SK-N-SH treated with all-trans-retinoic acid at 6 μM for 48 hours (cell line): ENCODE measurements around the gene FAM117A.

Source experiments
- ATAC-seq: fragments of 200-7000 bp; cut with Tn5 transposase; 3 replicates; pipeline ENCODE4 v1.9.1; 2020; ENCODE audit warnings: mild to moderate bottlenecking, moderate library complexity
- BACH2 ChIP-seq: fragments of 250-450 bp; sonication (Bioruptor Pico); IDR thresholded peaks from 2 replicates; pipeline ENCODE4 v1.9.0; 2021; ENCODE audit warnings: mild to moderate bottlenecking, borderline replicate concordance
- CSDC2 ChIP-seq: fragments of 250-450 bp; sonication (Bioruptor Pico); IDR thresholded peaks from 2 replicates; pipeline ENCODE4 v1.5.0; 2020; ENCODE audit warnings: mild to moderate bottlenecking, moderate library complexity
- CSRNP3 ChIP-seq: fragments of 250-450 bp; sonication (Bioruptor Pico); IDR thresholded peaks from 2 replicates; pipeline ENCODE4 v1.5.1; 2021; ENCODE audit warnings: mild to moderate bottlenecking, moderate library complexity
- ESRRG ChIP-seq: fragments of 250-450 bp; sonication (Bioruptor Pico); IDR thresholded peaks from 2 replicates; pipeline ENCODE4 v1.6.1; 2021; ENCODE audit warnings: mild to moderate bottlenecking
- GLIS3 ChIP-seq: fragments of 250-450 bp; sonication (Bioruptor Pico); IDR thresholded peaks from 2 replicates; pipeline ENCODE4 v1.5.0; 2020; ENCODE audit warnings: mild to moderate bottlenecking, moderate library complexity
- ISL1 ChIP-seq: fragments of 250-450 bp; sonication (Bioruptor Pico); IDR thresholded peaks from 2 replicates; pipeline ENCODE4 v2.1.2; 2022; ENCODE audit warnings: mild to moderate bottlenecking, moderate library complexity
- OSR1 ChIP-seq: fragments of 250-450 bp; sonication (Bioruptor Pico); IDR thresholded peaks from 2 replicates; pipeline ENCODE4 v1.8.0; 2022; ENCODE audit warnings: moderate library complexity, mild to moderate bottlenecking, inconsistent platforms
- PPARA ChIP-seq: fragments of 250-450 bp; sonication (Bioruptor Pico); IDR thresholded peaks from 2 replicates; pipeline ENCODE4 v1.5.0; 2020; ENCODE audit warnings: mild to moderate bottlenecking, borderline replicate concordance
- RARB ChIP-seq: fragments of 250-450 bp; sonication (Bioruptor Pico); IDR thresholded peaks from 2 replicates; pipeline ENCODE4 v1.8.0; 2021; ENCODE audit warnings: mild to moderate bottlenecking, moderate library complexity
- TOX ChIP-seq: fragments of 250-450 bp; sonication (Bioruptor Pico); IDR thresholded peaks from 2 replicates; pipeline ENCODE4 v1.8.0; 2021; ENCODE audit warnings: mild to moderate bottlenecking, moderate library complexity, borderline replicate concordance
- ZC3H10 ChIP-seq: fragments of 250-450 bp; sonication (Bioruptor Pico); IDR thresholded peaks from 2 replicates; pipeline ENCODE4 v1.5.1; 2021; ENCODE audit warnings: mild to moderate bottlenecking, moderate library complexity
- ZFP3 ChIP-seq: fragments of 250-450 bp; sonication (Bioruptor Pico); IDR thresholded peaks from 2 replicates; pipeline ENCODE4 v1.5.0; 2020; ENCODE audit warnings: mild to moderate bottlenecking, moderate library complexity
- ZFP30 ChIP-seq: fragments of 450-650 bp; formaldehyde crosslinking; IDR thresholded peaks from 2 replicates; pipeline ENCODE4 v1.5.0; 2022; ENCODE audit warnings: mild to moderate bottlenecking, moderate library complexity
- ZNF565 ChIP-seq: fragments of 450-650 bp; formaldehyde crosslinking; conservative IDR thresholded peaks from 2 replicates; pipeline ENCODE4 v1.5.0; 2020; ENCODE audit warnings: low read depth, mild to moderate bottlenecking, moderate library complexity
- ZNF70 ChIP-seq: fragments of 450-650 bp; formaldehyde crosslinking; IDR thresholded peaks from 2 replicates; pipeline ENCODE4 v1.5.0; 2020; ENCODE audit warnings: mild to moderate bottlenecking, moderate library complexity
- ZNF8 ChIP-seq: fragments of 450-650 bp; formaldehyde crosslinking; IDR thresholded peaks from 2 replicates; pipeline ENCODE4 v1.5.0; 2020; ENCODE audit warnings: mild to moderate bottlenecking, moderate library complexity
- TF ChIP-seq, protein P1 (sequence below): fragments of 250-450 bp; sonication (Bioruptor Pico); IDR thresholded peaks from 2 replicates; pipeline ENCODE4 v1.8.0; 2020; ENCODE audit warnings: mild to moderate bottlenecking, moderate library complexity, borderline replicate concordance
- TF ChIP-seq, protein P2 (sequence below): fragments of 250-450 bp; sonication (Bioruptor Pico); IDR thresholded peaks from 2 replicates; pipeline ENCODE4 v1.5.1; 2020; ENCODE audit warnings: low read depth, mild to moderate bottlenecking, moderate library complexity
- TF ChIP-seq, protein P3 (sequence below): fragments of 250-450 bp; sonication (Bioruptor Pico); IDR thresholded peaks from 2 replicates; pipeline ENCODE4 v1.5.0; 2020; ENCODE audit warnings: mild to moderate bottlenecking, moderate library complexity
- TF ChIP-seq, protein P4 (sequence below): fragments of 250-450 bp; sonication (Bioruptor Pico); IDR thresholded peaks from 2 replicates; pipeline ENCODE4 v1.8.0; 2021; ENCODE audit warnings: low read depth, mild to moderate bottlenecking, moderate library complexity, borderline replicate concordance

Gene FAM117A

DNA sequence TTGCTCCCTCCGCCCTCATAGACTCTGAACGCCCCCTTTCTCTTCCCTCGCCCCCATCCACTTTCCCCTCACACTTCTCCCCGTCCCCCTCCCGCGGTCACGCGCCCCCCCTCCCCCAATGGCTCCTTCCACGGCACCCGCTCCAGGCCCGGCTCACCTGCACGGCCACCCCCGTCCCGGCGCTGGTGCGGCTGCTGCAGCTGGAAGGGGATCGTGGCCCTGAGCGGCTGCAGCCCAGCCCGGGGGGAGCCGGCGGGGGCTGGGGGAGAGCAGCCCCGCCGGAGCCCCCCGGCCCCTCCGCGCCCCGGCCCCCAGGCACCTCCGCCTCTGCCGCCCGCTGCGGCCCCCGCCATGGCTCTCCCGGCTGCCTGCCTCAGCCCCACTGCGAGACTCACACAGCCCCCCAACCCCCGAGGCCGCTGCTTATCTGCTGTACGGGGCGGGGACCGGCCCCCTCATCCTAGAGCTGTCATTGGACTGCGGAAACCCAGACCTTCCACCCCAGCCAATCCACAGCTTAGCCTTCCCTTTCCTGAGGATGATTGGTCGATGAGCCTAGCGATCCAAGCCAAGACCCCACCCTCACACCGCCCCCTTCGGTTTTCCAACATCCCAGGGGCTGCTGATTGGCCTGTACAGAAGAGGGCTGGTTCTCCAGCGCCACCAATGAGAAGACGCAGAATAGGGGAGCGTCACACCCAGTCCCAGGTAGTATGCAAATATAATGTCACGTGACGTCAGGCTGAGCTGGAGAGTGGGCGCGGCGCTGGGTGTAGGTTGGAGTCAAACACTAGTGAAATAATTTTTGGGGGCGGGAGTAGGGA, at the start of gene FAM117A:
Gene FAM117A (minus strand): TSS at position 397 of the 824 bp plus-strand sequence. CDS start 44 bp downstream, at position 353.
- peak; percentile 98 for ATAC-seq
- TF ChIP-seq BACH2 (CRISPR knock-in tag) = no peak

GRCh38 chr17:49809056-49809455, 45.1 kb upstream of the FAM117A start:
- no peak for ATAC-seq
- no peak for TF ChIP-seq ZNF70 (CRISPR knock-in tag)
- no peak for TF ChIP-seq PPARA (CRISPR knock-in tag)
- TF ChIP-seq OSR1 (CRISPR knock-in tag) = no peak
- TF ChIP-seq ESRRG (CRISPR knock-in tag) = no peak
- TF ChIP-seq ZFP3 = no peak
- no peak for TF ChIP-seq GLIS3 (CRISPR knock-in tag)
- no peak for TF ChIP-seq ZNF8 (CRISPR knock-in tag)
- no peak for TF ChIP-seq BACH2 (CRISPR knock-in tag)
- TF ChIP-seq CSDC2 (CRISPR knock-in tag) = no peak
- no peak for TF ChIP-seq RARB (CRISPR knock-in tag)
- TF ChIP-seq, protein P1, sequence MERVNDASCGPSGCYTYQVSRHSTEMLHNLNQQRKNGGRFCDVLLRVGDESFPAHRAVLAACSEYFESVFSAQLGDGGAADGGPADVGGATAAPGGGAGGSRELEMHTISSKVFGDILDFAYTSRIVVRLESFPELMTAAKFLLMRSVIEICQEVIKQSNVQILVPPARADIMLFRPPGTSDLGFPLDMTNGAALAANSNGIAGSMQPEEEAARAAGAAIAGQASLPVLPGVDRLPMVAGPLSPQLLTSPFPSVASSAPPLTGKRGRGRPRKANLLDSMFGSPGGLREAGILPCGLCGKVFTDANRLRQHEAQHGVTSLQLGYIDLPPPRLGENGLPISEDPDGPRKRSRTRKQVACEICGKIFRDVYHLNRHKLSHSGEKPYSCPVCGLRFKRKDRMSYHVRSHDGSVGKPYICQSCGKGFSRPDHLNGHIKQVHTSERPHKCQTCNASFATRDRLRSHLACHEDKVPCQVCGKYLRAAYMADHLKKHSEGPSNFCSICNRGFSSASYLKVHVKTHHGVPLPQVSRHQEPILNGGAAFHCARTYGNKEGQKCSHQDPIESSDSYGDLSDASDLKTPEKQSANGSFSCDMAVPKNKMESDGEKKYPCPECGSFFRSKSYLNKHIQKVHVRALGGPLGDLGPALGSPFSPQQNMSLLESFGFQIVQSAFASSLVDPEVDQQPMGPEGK (CRISPR knock-in tag) = no peak
- TF ChIP-seq, all 23 proteins: peak for 0

- ATAC-seq = no peak
- TF ChIP-seq CSRNP3 = no peak
- no peak for TF ChIP-seq ZFP30
- TF ChIP-seq, protein P2, sequence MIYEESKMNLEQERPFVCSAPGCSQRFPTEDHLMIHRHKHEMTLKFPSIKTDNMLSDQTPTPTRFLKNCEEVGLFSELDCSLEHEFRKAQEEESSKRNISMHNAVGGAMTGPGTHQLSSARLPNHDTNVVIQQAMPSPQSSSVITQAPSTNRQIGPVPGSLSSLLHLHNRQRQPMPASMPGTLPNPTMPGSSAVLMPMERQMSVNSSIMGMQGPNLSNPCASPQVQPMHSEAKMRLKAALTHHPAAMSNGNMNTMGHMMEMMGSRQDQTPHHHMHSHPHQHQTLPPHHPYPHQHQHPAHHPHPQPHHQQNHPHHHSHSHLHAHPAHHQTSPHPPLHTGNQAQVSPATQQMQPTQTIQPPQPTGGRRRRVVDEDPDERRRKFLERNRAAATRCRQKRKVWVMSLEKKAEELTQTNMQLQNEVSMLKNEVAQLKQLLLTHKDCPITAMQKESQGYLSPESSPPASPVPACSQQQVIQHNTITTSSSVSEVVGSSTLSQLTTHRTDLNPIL (CRISPR knock-in tag) = no peak
- TF ChIP-seq, protein P3, sequence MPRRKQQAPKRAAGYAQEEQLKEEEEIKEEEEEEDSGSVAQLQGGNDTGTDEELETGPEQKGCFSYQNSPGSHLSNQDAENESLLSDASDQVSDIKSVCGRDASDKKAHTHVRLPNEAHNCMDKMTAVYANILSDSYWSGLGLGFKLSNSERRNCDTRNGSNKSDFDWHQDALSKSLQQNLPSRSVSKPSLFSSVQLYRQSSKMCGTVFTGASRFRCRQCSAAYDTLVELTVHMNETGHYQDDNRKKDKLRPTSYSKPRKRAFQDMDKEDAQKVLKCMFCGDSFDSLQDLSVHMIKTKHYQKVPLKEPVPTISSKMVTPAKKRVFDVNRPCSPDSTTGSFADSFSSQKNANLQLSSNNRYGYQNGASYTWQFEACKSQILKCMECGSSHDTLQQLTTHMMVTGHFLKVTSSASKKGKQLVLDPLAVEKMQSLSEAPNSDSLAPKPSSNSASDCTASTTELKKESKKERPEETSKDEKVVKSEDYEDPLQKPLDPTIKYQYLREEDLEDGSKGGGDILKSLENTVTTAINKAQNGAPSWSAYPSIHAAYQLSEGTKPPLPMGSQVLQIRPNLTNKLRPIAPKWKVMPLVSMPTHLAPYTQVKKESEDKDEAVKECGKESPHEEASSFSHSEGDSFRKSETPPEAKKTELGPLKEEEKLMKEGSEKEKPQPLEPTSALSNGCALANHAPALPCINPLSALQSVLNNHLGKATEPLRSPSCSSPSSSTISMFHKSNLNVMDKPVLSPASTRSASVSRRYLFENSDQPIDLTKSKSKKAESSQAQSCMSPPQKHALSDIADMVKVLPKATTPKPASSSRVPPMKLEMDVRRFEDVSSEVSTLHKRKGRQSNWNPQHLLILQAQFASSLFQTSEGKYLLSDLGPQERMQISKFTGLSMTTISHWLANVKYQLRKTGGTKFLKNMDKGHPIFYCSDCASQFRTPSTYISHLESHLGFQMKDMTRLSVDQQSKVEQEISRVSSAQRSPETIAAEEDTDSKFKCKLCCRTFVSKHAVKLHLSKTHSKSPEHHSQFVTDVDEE (CRISPR knock-in tag) = no peak
- TF ChIP-seq TOX (CRISPR knock-in tag) = no peak
- TF ChIP-seq ISL1 = no peak
- TF ChIP-seq ZC3H10 (CRISPR knock-in tag) = no peak
- no peak for TF ChIP-seq RARB (CRISPR knock-in tag)
- TF ChIP-seq ZNF565 (CRISPR knock-in tag) = no peak
- TF ChIP-seq, protein P4, sequence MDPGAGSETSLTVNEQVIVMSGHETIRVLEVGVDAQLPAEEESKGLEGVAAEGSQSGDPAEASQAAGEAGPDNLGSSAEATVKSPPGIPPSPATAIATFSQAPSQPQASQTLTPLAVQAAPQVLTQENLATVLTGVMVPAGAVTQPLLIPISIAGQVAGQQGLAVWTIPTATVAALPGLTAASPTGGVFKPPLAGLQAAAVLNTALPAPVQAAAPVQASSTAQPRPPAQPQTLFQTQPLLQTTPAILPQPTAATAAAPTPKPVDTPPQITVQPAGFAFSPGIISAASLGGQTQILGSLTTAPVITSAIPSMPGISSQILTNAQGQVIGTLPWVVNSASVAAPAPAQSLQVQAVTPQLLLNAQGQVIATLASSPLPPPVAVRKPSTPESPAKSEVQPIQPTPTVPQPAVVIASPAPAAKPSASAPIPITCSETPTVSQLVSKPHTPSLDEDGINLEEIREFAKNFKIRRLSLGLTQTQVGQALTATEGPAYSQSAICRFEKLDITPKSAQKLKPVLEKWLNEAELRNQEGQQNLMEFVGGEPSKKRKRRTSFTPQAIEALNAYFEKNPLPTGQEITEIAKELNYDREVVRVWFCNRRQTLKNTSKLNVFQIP (CRISPR knock-in tag) = no peak
- TF ChIP-seq, all 23 proteins: peak for 0
Measured at GRCh38 chr17:49798738-49799137, 34.8 kb upstream of the FAM117A start.
